T-cell (primary cell): ENCODE data around the gene DBN1. TPM values are rescaled to one million over a fixed set of nuclear protein-coding genes. Genes with fewer than 3 reads are reported as not detected.

Source experiments
- ATAC-seq, 4 experiments: fragments of 200-7000 bp in 3 of 4; fragments of 150-1000 bp in 1 of 4; cut with Tn5 transposase; replicated peaks in 1 of 4; 1 replicate in 3 of 4; 2 replicates in 1 of 4; pipeline ENCODE4 v1.10.0; 2021; ENCODE audit warnings: moderate library complexity in 3 of 4, mild to moderate bottlenecking in 2 of 4, moderate number of reproducible peaks in 1 of 4
- CTCF ChIA-PET, 2 donors: fragments of 300-600 bp; sonication (Branson Sonifier 250); formaldehyde crosslinking; loops; one replicate each; lab custom pipeline; 2022; ENCODE audit warnings: antibody characterized with exemption in 2 of 2; lab: Charles Lee
- POLR2A ChIA-PET, 2 donors: fragments of 300-600 bp; sonication (Branson Sonifier 250); formaldehyde crosslinking; loops; one replicate each; lab custom pipeline; 2022; ENCODE audit warnings: antibody characterized with exemption in 2 of 2; lab: Charles Lee
- DNase-seq, 35 experiments: peaks; one replicate each; pipeline versions ENCODE4 v3.0.0 to v3.0.0-alpha.2; 2013 to 2023
- H3K27ac ChIP-seq: one replicate; pipeline ENCODE4 v1.5.1; 2013; ENCODE audit warnings: low read length
- H3K27me3 ChIP-seq, 2 experiments: replicated peaks in 1 of 2; 1 replicate in 1 of 2; 2 replicates in 1 of 2; pipeline versions ENCODE4 v1.6.1 to v1.7.0; 2013; ENCODE audit warnings: low read length in 1 of 2, mixed read lengths in 1 of 2; ENCODE audit not compliant: control insufficient read depth in 2 of 2, insufficient read depth in 2 of 2; ENCODE audit errors: extremely low read depth in 1 of 2
- H3K36me3 ChIP-seq, 2 donors: 1 replicate in 1 of 2; 2 replicates in 1 of 2; pipeline versions ENCODE4 v1.6.1 to v1.7.0; 2013; ENCODE audit warnings: low read length in 1 of 2; ENCODE audit not compliant: control insufficient read depth in 2 of 2, insufficient read depth in 1 of 2; ENCODE audit errors: extremely low read depth in 1 of 2
- H3K4me1 ChIP-seq, 2 experiments: 1 replicate in 1 of 2; 2 replicates in 1 of 2; pipeline versions ENCODE4 v1.6.1 to v1.7.0; 2013; ENCODE audit warnings: low read length in 2 of 2, mixed read lengths in 1 of 2; ENCODE audit not compliant: insufficient read depth in 2 of 2, control insufficient read depth in 1 of 2; ENCODE audit errors: extremely low read depth in 1 of 2
- H3K4me3 ChIP-seq, 2 donors: 1 replicate in 1 of 2; 2 replicates in 1 of 2; pipeline versions ENCODE4 v1.5.1 to v1.7.0; 2013; ENCODE audit warnings: mild to moderate bottlenecking in 2 of 2, low read length in 1 of 2, moderate library complexity in 1 of 2; ENCODE audit not compliant: control insufficient read depth in 1 of 2; ENCODE audit errors: extremely low read depth in 1 of 2
- H3K9me3 ChIP-seq: 2 replicates; pipeline ENCODE4 v1.7.0; 2013
- H3K27ac Mint-ChIP-seq, 2 donors: one replicate each; pipeline ENCODE4 v1.8.0; 2020 to 2021; ENCODE audit warnings: mild to moderate bottlenecking in 2 of 2, mixed read lengths in 2 of 2
- H3K27me3 Mint-ChIP-seq, 2 donors: one replicate each; pipeline ENCODE4 v1.8.0; 2021 to 2022; ENCODE audit warnings: mixed read lengths in 2 of 2
- H3K36me3 Mint-ChIP-seq: one replicate; pipeline ENCODE4 v1.8.0; 2021; ENCODE audit warnings: mixed read lengths
- H3K4me1 Mint-ChIP-seq, 3 donors: one replicate each; pipeline ENCODE4 v1.8.0; 2020 to 2022; ENCODE audit warnings: mixed read lengths in 3 of 3, mild to moderate bottlenecking in 1 of 3
- H3K4me3 Mint-ChIP-seq, 3 donors: one replicate each; pipeline ENCODE4 v1.8.0; 2020 to 2022; ENCODE audit warnings: mild to moderate bottlenecking in 3 of 3, mixed read lengths in 3 of 3, moderate library complexity in 3 of 3
- H3K9me3 Mint-ChIP-seq, 3 donors: one replicate each; pipeline ENCODE4 v1.8.0; 2020 to 2022; ENCODE audit warnings: mixed read lengths in 3 of 3
- WGBS: methylation state at CpG from one replicate; pipeline ENCODE4 v1.1.5; 2013; ENCODE audit warnings: missing lambda C conversion rate; ENCODE audit not compliant: insufficient coverage; 5-methylcytosine and 5-hydroxymethylcytosine counted together
- total RNA-seq, 35 experiments: library from RNA in 6 of 35; stranded (reverse) in 6 of 35; fragments of 120-200 nt in 1 of 35; gene quantifications; one replicate each; pipeline versions ENCODE4 v1.2.1 to v1.2.4 and lab custom pipeline; 2013 to 2026

DBN1 gene
- total RNA-seq, 5 donors from 2014 or later (not counting 1 experiment from before 2014, with no cell fraction given): 11.6 to 41.3 (median 21.1) TPM

GRCh38 chr5:177440990-177441780 lies 32.2 kb downstream of the DBN1 start:
- peak overlapping the region; percentile 79 to 89 for H3K27ac Mint-ChIP-seq
- H3K27ac ChIP-seq: peak overlapping the region; percentile 90
- POLR2A ChIA-PET: interaction anchor here (0.5 to 1.5 kb wide), 4 partner anchors 10 to 104 kb away, joined by 3 to 9 read pairs (median 4); partner anchors contain the start of gene GRK6 (in 1 of the 2)

GRCh38 chr5:177440211-177440989 lies 33.0 kb downstream of the DBN1 start:
- Histone ChIP-seq H3K4me1 (peaks cover 37 to 88% of the 10 kb centered on the region in 2 experiments), H3K27me3 (no peaks in the 10 kb centered on the region), H3K27ac (peak overlapping the region; percentile 90), H3K4me3 (no peak overlapping the region), H3K9me3 (no peaks in the 10 kb centered on the region), H3K36me3 (peaks cover 18 to 74% of the 10 kb centered on the region in 2 donors)
- Mint-ChIP-seq H3K27me3 (no peaks in the 10 kb centered on the region), H3K4me1 (peaks cover 60 to 71% (median 68%) of the 10 kb centered on the region in 3 donors), H3K36me3 (peaks cover 40% of the 10 kb centered on the region), H3K4me3 (peak overlapping the region in 1 of 3 donors; percentile 44), H3K27ac (peak overlapping the region; percentile 81 to 89), H3K9me3 (no peaks in the 10 kb centered on the region)
- DNase-seq (peak in 29 of 35 experiments; percentile 10 to 82 (median 51)), ATAC-seq (peak; percentile 39 to 75 (median 40))
- WGBS: 54% methylated on average over 23 of the region's 24 CpGs
- ChIA-PET POLR2A (interaction anchor here (1.3 to 1.5 kb wide), 2 partner anchors 9 to 14 kb away, joined by 3 to 9 read pairs; partner anchors contain the start of gene GRK6 (in 1 of the 2)), CTCF (interaction anchor here (0.6 to 1.7 kb wide), 4 partner anchors 9 to 37 kb away, joined by 3 to 6 read pairs (median 4); no protein-coding TSS in a partner anchor)

More at GRCh38 chr5:177440990-177441780, 32.2 kb downstream of the DBN1 start:
- Mint-ChIP-seq H3K36me3 (peaks cover 38% of the 10 kb centered on the region), H3K27me3 (no peaks in the 10 kb centered on the region), H3K4me3 (no peak overlapping the region), H3K9me3 (no peaks in the 10 kb centered on the region), H3K4me1 (peaks cover 63 to 76% (median 75%) of the 10 kb centered on the region in 3 donors)
- H3K36me3 ChIP-seq: peaks cover 14 to 66% of the 10 kb centered on the region in 2 donors
- 85% methylated on average over 23 of the region's 26 CpGs for WGBS
- H3K27me3 ChIP-seq: no peaks in the 10 kb centered on the region
- CTCF ChIA-PET: interaction anchor here (1.2 to 1.7 kb wide), 2 partner anchors 9 to 38 kb away, joined by 3 to 6 read pairs; no protein-coding TSS in a partner anchor
- H3K9me3 ChIP-seq: no peaks in the 10 kb centered on the region
- peak in 1 of 35 experiments; percentile 1 for DNase-seq
- H3K4me1 ChIP-seq: peaks cover 40 to 88% of the 10 kb centered on the region in 2 experiments
- ATAC-seq: no peak
- no peak overlapping the region for H3K4me3 ChIP-seq

GRCh38 chr5:177439518-177440053 lies 33.8 kb downstream of the DBN1 start:
- ATAC-seq (no peak), DNase-seq (peak in 1 of 35 experiments; percentile 0)
- peaks cover 40% of the 10 kb centered on the region for H3K36me3 Mint-ChIP-seq
- H3K4me1 Mint-ChIP-seq: peaks cover 60 to 71% (median 61%) of the 10 kb centered on the region in 3 donors
- POLR2A ChIA-PET: interaction anchor here (0.6 to 1.5 kb wide), 2 partner anchors 8 to 91 kb away, joined by 3 to 5 read pairs; no protein-coding TSS in a partner anchor
- H3K4me3 Mint-ChIP-seq: peak overlapping the region in 1 of 3 donors; percentile 44
- H3K27ac ChIP-seq: peak overlapping the region; percentile 90
- H3K27ac Mint-ChIP-seq: peak overlapping the region; percentile 81 to 89
- no peaks in the 10 kb centered on the region for H3K9me3 Mint-ChIP-seq
- H3K36me3 ChIP-seq: peaks cover 25 to 82% of the 10 kb centered on the region in 2 donors
- no peaks in the 10 kb centered on the region for H3K9me3 ChIP-seq
- H3K4me1 ChIP-seq: peaks cover 34 to 88% of the 10 kb centered on the region in 2 experiments
- no peaks in the 10 kb centered on the region for H3K27me3 ChIP-seq
- no peaks in the 10 kb centered on the region for H3K27me3 Mint-ChIP-seq
- 92% methylated on average over 2 of the region's 4 CpGs for WGBS
- H3K4me3 ChIP-seq: no peak overlapping the region
- CTCF ChIA-PET: interaction anchor here (0.6 to 1.7 kb wide), 7 partner anchors 8 to 62 kb away, joined by 3 to 6 read pairs (median 4); no protein-coding TSS in a partner anchor

GRCh38 chr5:177438468-177438867 lies 35.0 kb downstream of the DBN1 start:
- peaks cover 44% of the 10 kb centered on the region for H3K36me3 Mint-ChIP-seq
- peak overlapping the region in 1 of 3 donors; percentile 62 for H3K4me3 Mint-ChIP-seq
- H3K27me3 Mint-ChIP-seq: no peaks in the 10 kb centered on the region
- H3K9me3 ChIP-seq: no peaks in the 10 kb centered on the region
- H3K4me1 Mint-ChIP-seq: peaks cover 58 to 73% (median 61%) of the 10 kb centered on the region in 3 donors
- H3K27ac Mint-ChIP-seq: peak overlapping the region; percentile 79 to 81
- peaks cover 45 to 88% of the 10 kb centered on the region in 2 experiments for H3K4me1 ChIP-seq
- ATAC-seq (no peak), DNase-seq (peak in 1 of 35 experiments; percentile 4)
- peaks cover 32 to 93% of the 10 kb centered on the region in 2 donors for H3K36me3 ChIP-seq
- H3K27ac ChIP-seq: peak overlapping the region; percentile 12
- no peaks in the 10 kb centered on the region for H3K9me3 Mint-ChIP-seq
- CTCF ChIA-PET: interaction anchor here in 1 of 2 donors (1.1 to 1.3 kb wide), 3 partner anchors 9 to 34 kb away, joined by 3 to 4 read pairs (median 3); no protein-coding TSS in a partner anchor
- no peaks in the 10 kb centered on the region for H3K27me3 ChIP-seq
- H3K4me3 ChIP-seq: no peak overlapping the region
- 93% methylated on average over 7 of the region's 10 CpGs for WGBS
- POLR2A ChIA-PET: no interaction called here

- no peaks in the 10 kb centered on the region for H3K27me3 ChIP-seq
- H3K27ac ChIP-seq: peak overlapping the region; percentile 3
- ATAC-seq (no peak), DNase-seq (no peak)
- H3K4me1 ChIP-seq: peaks cover 53 to 95% of the 10 kb centered on the region in 2 experiments
- peaks cover 39 to 95% of the 10 kb centered on the region in 2 donors for H3K36me3 ChIP-seq
- ChIA-PET POLR2A (interaction anchor here in 1 of 2 donors (0.8 kb wide), 1 partner anchor 17 kb away, joined by 3 read pairs; no protein-coding TSS in a partner anchor), CTCF (interaction anchor here in 1 of 2 donors (0.7 to 1.2 kb wide), 2 partner anchors 33 to 45 kb away, joined by 3 read pairs; no protein-coding TSS in a partner anchor)
- Mint-ChIP-seq H3K4me1 (peaks cover 62 to 77% (median 66%) of the 10 kb centered on the region in 3 donors), H3K27ac (peak overlapping the region; percentile 57 to 81), H3K4me3 (peak overlapping the region in 1 of 3 donors; percentile 62), H3K36me3 (peaks cover 46% of the 10 kb centered on the region), H3K27me3 (no peaks in the 10 kb centered on the region), H3K9me3 (no peaks in the 10 kb centered on the region)
- WGBS: 87% methylated on average over 3 of the region's 4 CpGs
- H3K9me3 ChIP-seq: no peaks in the 10 kb centered on the region
- peak overlapping the region in 1 of 2 donors; percentile 8 for H3K4me3 ChIP-seq
Measured at GRCh38 chr5:177437623-177438022, 35.8 kb downstream of the DBN1 start.
